Right renal cortex interstitium (tissue), 3 donors: ENCODE results near the gene ZBTB8OS. TPM values are rescaled to one million over a fixed set of nuclear protein-coding genes. Genes with fewer than 3 reads are reported as not detected.
"Not testable (repeated sequence)": the region's sequence is repeated elsewhere in the genome, so short reads cannot be mapped to it uniquely, and the experiment has no call there.

Source experiments
- DNase-seq, 3 donors: peaks; one replicate each; pipeline ENCODE4 v3.0.0-alpha.2; 2013; ENCODE audit warnings: low read depth in 3 of 3, low spot score in 2 of 3
- polyA plus RNA-seq, 3 donors: library from polyadenylated mRNA; unstranded; fragments of 120-200 nt; gene quantifications; one replicate each; pipeline ENCODE4 v1.2.1, GENCODE V29; 2013; ENCODE audit not compliant: insufficient read length in 3 of 3

Gene ZBTB8OS
- 10 to 100 TPM; 38.7 to 48.6 (median 48.0) TPM for polyA plus RNA-seq

GRCh38 chr1:32650248-32650751, at the start of gene ZBTB8OS:
Gene ZBTB8OS (minus strand): TSS chr1:32650550. CDS start chr1:32650529, 21 bp downstream.
- peak; percentile 84 to 87 (median 87) for DNase-seq

- not testable (repeated sequence) for DNase-seq
Observed at GRCh38 chr1:32696996-32697395, 46.6 kb upstream of the ZBTB8OS start.

GRCh38 chr1:32696041-32696440, 45.7 kb upstream of the ZBTB8OS start:
- DNase-seq, result no peak

GRCh38 chr1:32695098-32695904, 45.0 kb upstream of the ZBTB8OS start:
- DNase-seq, result no peak

- DNase-seq, result no peak
Observed at GRCh38 chr1:32693455-32694174, 43.3 kb upstream of the ZBTB8OS start.

GRCh38 chr1:32686387-32686786, 36.0 kb upstream of the ZBTB8OS start:
- no peak for DNase-seq

GRCh38 chr1:32685498-32685897, 35.1 kb upstream of the ZBTB8OS start:
- no peak for DNase-seq

- DNase-seq, result no peak
Observed at GRCh38 chr1:32684167-32684811, 33.9 kb upstream of the ZBTB8OS start.

GRCh38 chr1:32683397-32683796, 33.0 kb upstream of the ZBTB8OS start:
- DNase-seq, result no peak

- no peak for DNase-seq
Observed at GRCh38 chr1:32681999-32682398, 31.6 kb upstream of the ZBTB8OS start.

- DNase-seq, result no peak
Observed at GRCh38 chr1:32681509-32681908, 31.2 kb upstream of the ZBTB8OS start.

- DNase-seq, result no peak
Observed at GRCh38 chr1:32680642-32681041, 30.3 kb upstream of the ZBTB8OS start.

- not testable (repeated sequence) for DNase-seq
Observed at GRCh38 chr1:32679993-32680392, 29.6 kb upstream of the ZBTB8OS start.

GRCh38 chr1:32676945-32677344, 26.6 kb upstream of the ZBTB8OS start:
- no peak for DNase-seq

- not testable (repeated sequence) for DNase-seq
Observed at GRCh38 chr1:32668716-32669115, 18.4 kb upstream of the ZBTB8OS start.

- no peak for DNase-seq
Observed at GRCh38 chr1:32666901-32667566, 16.7 kb upstream of the ZBTB8OS start.

GRCh38 chr1:32665915-32666314, 15.6 kb upstream of the ZBTB8OS start:
- DNase-seq, result no peak

GRCh38 chr1:32659581-32659980, 9.2 kb upstream of the ZBTB8OS start:
- no peak for DNase-seq

GRCh38 chr1:32652244-32652962, 2.1 kb upstream of the ZBTB8OS start:
- DNase-seq, result no peak
